HEK293T (cell line): ENCODE results near the gene GOLT1A.

Experiments used
- CTCF ChIA-PET: fragments of 350-600 bp; formaldehyde crosslinking; extraction: SDS; loops from one replicate; lab custom pipeline; 2021; ENCODE audit warnings: antibody characterized with exemption, inconsistent platforms; lab: Yijun Ruan, JAX
- POLR2A ChIA-PET: fragments of 350-600 bp; formaldehyde crosslinking; extraction: SDS; loops from one replicate; lab custom pipeline; 2020; ENCODE audit warnings: antibody characterized with exemption, inconsistent platforms; lab: Yijun Ruan, JAX
- DNase-seq: peaks from one replicate; pipeline ENCODE4 v3.0.0; 2012; ENCODE audit warnings: mixed read lengths; ENCODE audit errors: extremely low spot score
- ARNT ChIP-seq: fragments of 450-650 bp; IDR thresholded peaks from 2 replicates; pipeline ENCODE4 v1.6.1; 2017; ENCODE audit warnings: mild to moderate bottlenecking
- BHLHE40 ChIP-seq: fragments of 450-650 bp; IDR thresholded peaks from 2 replicates; pipeline ENCODE4 v1.6.1; 2016; ENCODE audit warnings: mild to moderate bottlenecking, moderate library complexity, borderline replicate concordance
- CTBP1 ChIP-seq: fragments of 450-650 bp; IDR thresholded peaks from 2 replicates; pipeline ENCODE4 v1.6.1; 2016; ENCODE audit warnings: borderline replicate concordance
- ELF4 ChIP-seq: fragments of 450-650 bp; IDR thresholded peaks from 2 replicates; pipeline ENCODE4 v1.6.1; 2017; ENCODE audit warnings: antibody characterized with exemption
- FOXA1 ChIP-seq: fragments of 450-650 bp; IDR thresholded peaks from 2 replicates; pipeline ENCODE4 v1.6.1; 2016; ENCODE audit warnings: mild to moderate bottlenecking
- FOXK2 ChIP-seq: fragments of 450-650 bp; IDR thresholded peaks from 2 replicates; pipeline ENCODE4 v1.6.1; 2016; ENCODE audit warnings: mild to moderate bottlenecking
- FOXM1 ChIP-seq: fragments of 450-650 bp; IDR thresholded peaks from 2 replicates; pipeline ENCODE4 v1.6.1; 2017; ENCODE audit warnings: mild to moderate bottlenecking, borderline replicate concordance
- HDGF ChIP-seq: fragments of 450-650 bp; IDR thresholded peaks from 2 replicates; pipeline ENCODE4 v1.6.1; 2017; ENCODE audit warnings: antibody characterized with exemption, borderline replicate concordance
- L3MBTL2 ChIP-seq: fragments of 450-650 bp; conservative IDR thresholded peaks from 2 replicates; pipeline ENCODE4 v1.6.1; 2016; ENCODE audit warnings: mild to moderate bottlenecking
- LEF1 ChIP-seq: fragments of 450-650 bp; IDR thresholded peaks from 2 replicates; pipeline ENCODE4 v1.6.1; 2017; ENCODE audit warnings: mild to moderate bottlenecking, borderline replicate concordance
- NFRKB ChIP-seq: fragments of 450-650 bp; IDR thresholded peaks from 2 replicates; pipeline ENCODE4 v1.6.1; 2016; ENCODE audit warnings: mild to moderate bottlenecking, moderate library complexity
- PKNOX1 ChIP-seq: fragments of 450-650 bp; IDR thresholded peaks from 2 replicates; pipeline ENCODE4 v1.6.1; 2016
- SP1 ChIP-seq: fragments of 450-650 bp; IDR thresholded peaks from 2 replicates; pipeline ENCODE4 v1.6.1; 2017
- SUZ12 ChIP-seq: fragments of 450-650 bp; IDR thresholded peaks from 2 replicates; pipeline ENCODE4 v1.6.1; 2016; ENCODE audit warnings: mild to moderate bottlenecking
- TARDBP ChIP-seq: fragments of 450-650 bp; IDR thresholded peaks from 2 replicates; pipeline ENCODE4 v1.6.1; 2016
- ZNF384 ChIP-seq: fragments of 450-650 bp; IDR thresholded peaks from 2 replicates; pipeline ENCODE4 v1.6.1; 2016

Gene GOLT1A

GRCh38 chr1:204174958-204175357 is 38.8 kb downstream of the GOLT1A start:
- POLR2A ChIA-PET, result no interaction called here
- DNase-seq, result no peak
- TF ChIP-seq LEF1 (no peak), BHLHE40 (no peak), PKNOX1 (no peak), NFRKB (no peak), ARNT (no peak), FOXM1 (no peak), TARDBP (no peak), FOXK2 (no peak), L3MBTL2 (no peak), SP1 (no peak), ELF4 (no peak)
- CTCF ChIA-PET, result interaction anchor here (0.7 to 1.2 kb wide), 2 partner anchors 23 to 32 kb away, joined by 3 to 4 read pairs; partner anchors contain the start of gene ETNK2

- TF ChIP-seq FOXK2, result no peak
- no peak for TF ChIP-seq ARNT
- TF ChIP-seq TARDBP, result no peak
- TF ChIP-seq BHLHE40, result no peak
- CTCF ChIA-PET, result interaction anchor here (0.6 kb wide), 1 partner anchor 325 kb away, joined by 3 read pairs; no protein-coding TSS in a partner anchor
- no peak for DNase-seq
- POLR2A ChIA-PET, result no interaction called here
Measured at GRCh38 chr1:204172404-204173029, 41.3 kb downstream of the GOLT1A start.

GRCh38 chr1:204171751-204172178 is 42.0 kb downstream of the GOLT1A start:
- TF ChIP-seq LEF1, result no peak
- ChIA-PET POLR2A (no interaction called here), CTCF (no interaction called here)
- no peak for DNase-seq

- ChIA-PET CTCF (no interaction called here), POLR2A (no interaction called here)
- TF ChIP-seq LEF1 (no peak), SP1 (no peak), ZNF384 (no peak), PKNOX1 (no peak), CTBP1 (no peak), L3MBTL2 (no peak), FOXA1 (no peak)
- DNase-seq, result no peak
Measured at GRCh38 chr1:204170494-204171155, 43.2 kb downstream of the GOLT1A start.

- DNase-seq, result no peak
- POLR2A ChIA-PET, result no interaction called here
- TF ChIP-seq ARNT (no peak), LEF1 (no peak), HDGF (no peak), ZNF384 (no peak), NFRKB (no peak), SP1 (no peak), CTBP1 (no peak), BHLHE40 (no peak), TARDBP (no peak), L3MBTL2 (no peak), ELF4 (no peak)
- CTCF ChIA-PET, result no interaction called here
Measured at GRCh38 chr1:204169858-204170257, 43.9 kb downstream of the GOLT1A start.

GRCh38 chr1:204167730-204168129 is 46.1 kb downstream of the GOLT1A start:
- TF ChIP-seq FOXA1 (no peak), ELF4 (no peak), SUZ12 (no peak), ARNT (no peak), SP1 (no peak)
- no peak for DNase-seq
- POLR2A ChIA-PET, result interaction anchor here (1.1 to 1.4 kb wide), 2 partner anchors 16 to 193 kb away, joined by 3 to 5 read pairs; partner anchors contain the start of gene ETNK2
- CTCF ChIA-PET, result interaction anchor here (0.9 to 1.2 kb wide), 3 partner anchors 30 to 196 kb away, joined by 3 to 4 read pairs (median 3); no protein-coding TSS in a partner anchor

- ChIA-PET CTCF (interaction anchor here (1.3 kb wide), 1 partner anchor 41 kb away, joined by 4 read pairs; no protein-coding TSS in a partner anchor), POLR2A (no interaction called here)
- TF ChIP-seq LEF1 (no peak), ELF4 (no peak), PKNOX1 (peak; percentile 8; the same call in 1 of the 2 replicates)
- no peak for DNase-seq
Measured at GRCh38 chr1:204166219-204166618, 47.6 kb downstream of the GOLT1A start, which contains the start of gene REN. Gene REN, minus strand, starts transcription at chr1:204166337. Its CDS starts 44 bp downstream, at chr1:204166293.
